ENCODE results near the gene CASQ2.
"Not testable (repeated sequence)": the region's sequence is repeated elsewhere in the genome, so short reads cannot be mapped to it uniquely, and the experiment has no call there.

CASQ2 gene

DNA sequence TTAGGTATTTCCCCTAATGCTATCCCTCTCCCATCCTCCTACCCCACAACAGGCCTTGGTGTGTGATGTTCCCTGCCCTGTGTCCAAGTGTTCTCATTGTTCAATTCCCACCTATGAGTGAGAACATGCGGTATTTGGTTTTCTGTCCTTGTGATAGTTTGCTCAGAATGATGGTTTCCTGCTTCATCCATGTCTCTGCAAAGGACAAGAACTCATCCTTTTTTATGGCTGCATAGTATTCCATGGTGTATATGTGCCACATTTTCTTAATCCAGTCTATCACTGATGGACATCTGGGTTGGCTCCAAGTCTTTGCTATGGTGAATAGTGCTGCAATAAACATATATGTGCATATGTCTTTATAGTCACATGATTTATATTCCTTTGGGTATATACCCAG lies 10.6 kb upstream of the CASQ2 start:
- H3K4me1 ChIP-seq (ENCODE audit: control insufficient read depth, insufficient read depth, low read length); H3K4me3 ChIP-seq (ENCODE audit: low read depth, low read length); H3K9me3 ChIP-seq (ENCODE audit: control insufficient read depth, insufficient read depth, low read length); H3K27me3 ChIP-seq (ENCODE audit: control insufficient read depth, insufficient read depth, low read length); H3K36me3 ChIP-seq (ENCODE audit: control insufficient read depth, insufficient read depth, low read length); H3K9ac ChIP-seq (ENCODE audit: low read depth, low read length): not testable (repeated sequence)

DNA sequence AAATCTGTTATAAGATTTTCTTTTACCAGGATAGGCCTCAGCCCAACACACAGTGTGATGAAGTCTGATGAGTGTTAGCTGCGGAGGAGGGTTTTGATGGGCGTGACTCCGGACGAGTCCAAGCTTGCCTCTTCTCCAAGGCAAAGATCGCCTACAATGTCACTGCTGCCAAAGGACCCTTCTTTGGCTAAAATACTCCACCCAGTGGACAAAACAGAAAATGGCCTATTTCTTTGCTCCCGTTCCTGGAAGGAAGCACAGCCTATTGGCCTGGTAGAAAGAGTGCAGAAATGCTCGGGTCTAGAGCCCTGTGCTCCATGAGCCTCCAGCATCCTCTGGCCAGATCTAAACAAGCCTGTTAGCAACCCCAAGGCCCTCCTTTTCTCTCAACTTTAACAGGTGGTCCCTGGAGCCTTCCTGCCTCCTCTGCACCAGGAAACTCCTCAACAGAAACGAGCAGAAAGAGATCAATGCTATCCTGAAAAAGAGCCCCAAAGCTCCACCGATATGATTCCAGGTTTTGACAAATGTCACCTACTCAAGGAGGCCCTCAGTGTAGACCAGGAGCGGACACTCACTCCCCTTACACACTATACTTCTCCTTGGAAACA lies 3.4 kb upstream of the CASQ2 start:
- Histone ChIP-seq H3K27me3 (ENCODE audit: control insufficient read depth, insufficient read depth, low read length) (no peaks in the 10 kb centered on the region), H3K4me3 (ENCODE audit: low read depth, low read length) (no peak overlapping the region), H3K4me1 (ENCODE audit: control insufficient read depth, insufficient read depth, low read length) (no peaks in the 10 kb centered on the region), H3K36me3 (ENCODE audit: control insufficient read depth, insufficient read depth, low read length) (no peaks in the 10 kb centered on the region), H3K9me3 (ENCODE audit: control insufficient read depth, insufficient read depth, low read length) (no peaks in the 10 kb centered on the region), H3K9ac (ENCODE audit: low read depth, low read length) (no peak overlapping the region)

GRCh38 chr1:115771094-115771846 lies 2.8 kb upstream of the CASQ2 start:
- H3K36me3 ChIP-seq (ENCODE audit: control insufficient read depth, insufficient read depth, low read length) = no peaks in the 10 kb centered on the region
- H3K4me1 ChIP-seq (ENCODE audit: control insufficient read depth, insufficient read depth, low read length) = no peaks in the 10 kb centered on the region
- H3K27me3 ChIP-seq (ENCODE audit: control insufficient read depth, insufficient read depth, low read length) = no peaks in the 10 kb centered on the region
- no peaks in the 10 kb centered on the region for H3K9me3 ChIP-seq (ENCODE audit: control insufficient read depth, insufficient read depth, low read length)
- no peak overlapping the region for H3K9ac ChIP-seq (ENCODE audit: low read depth, low read length)
- no peak overlapping the region for H3K4me3 ChIP-seq (ENCODE audit: low read depth, low read length)

GRCh38 chr1:115767403-115767802 lies 1.1 kb downstream of the CASQ2 start:
- Histone ChIP-seq H3K9ac (ENCODE audit: low read depth, low read length) (no peak overlapping the region), H3K36me3 (ENCODE audit: control insufficient read depth, insufficient read depth, low read length) (no peaks in the 10 kb centered on the region), H3K9me3 (ENCODE audit: control insufficient read depth, insufficient read depth, low read length) (no peaks in the 10 kb centered on the region), H3K4me3 (ENCODE audit: low read depth, low read length) (no peak overlapping the region), H3K27me3 (ENCODE audit: control insufficient read depth, insufficient read depth, low read length) (no peaks in the 10 kb centered on the region), H3K4me1 (ENCODE audit: control insufficient read depth, insufficient read depth, low read length) (no peaks in the 10 kb centered on the region)

- Histone ChIP-seq H3K4me3 (ENCODE audit: low read depth, low read length) (no peak overlapping the region), H3K9me3 (ENCODE audit: control insufficient read depth, insufficient read depth, low read length) (no peaks in the 10 kb centered on the region), H3K27me3 (ENCODE audit: control insufficient read depth, insufficient read depth, low read length) (no peaks in the 10 kb centered on the region), H3K36me3 (ENCODE audit: control insufficient read depth, insufficient read depth, low read length) (no peaks in the 10 kb centered on the region), H3K4me1 (ENCODE audit: control insufficient read depth, insufficient read depth, low read length) (no peaks in the 10 kb centered on the region), H3K9ac (ENCODE audit: low read depth, low read length) (no peak overlapping the region)
Measured at GRCh38 chr1:115765091-115765490, 3.4 kb downstream of the CASQ2 start.

GRCh38 chr1:115764541-115764940 lies 4.0 kb downstream of the CASQ2 start:
- no peak overlapping the region for H3K4me3 ChIP-seq (ENCODE audit: low read depth, low read length)
- no peaks in the 10 kb centered on the region for H3K9me3 ChIP-seq (ENCODE audit: control insufficient read depth, insufficient read depth, low read length)
- no peak overlapping the region for H3K9ac ChIP-seq (ENCODE audit: low read depth, low read length)
- H3K4me1 ChIP-seq (ENCODE audit: control insufficient read depth, insufficient read depth, low read length) = no peaks in the 10 kb centered on the region
- no peaks in the 10 kb centered on the region for H3K27me3 ChIP-seq (ENCODE audit: control insufficient read depth, insufficient read depth, low read length)
- H3K36me3 ChIP-seq (ENCODE audit: control insufficient read depth, insufficient read depth, low read length) = no peaks in the 10 kb centered on the region

GRCh38 chr1:115762779-115763178 lies 5.7 kb downstream of the CASQ2 start:
- H3K27me3 ChIP-seq (ENCODE audit: control insufficient read depth, insufficient read depth, low read length) = no peaks in the 10 kb centered on the region
- no peaks in the 10 kb centered on the region for H3K36me3 ChIP-seq (ENCODE audit: control insufficient read depth, insufficient read depth, low read length)
- H3K4me1 ChIP-seq (ENCODE audit: control insufficient read depth, insufficient read depth, low read length) = no peaks in the 10 kb centered on the region
- no peak overlapping the region for H3K4me3 ChIP-seq (ENCODE audit: low read depth, low read length)
- H3K9ac ChIP-seq (ENCODE audit: low read depth, low read length) = no peak overlapping the region
- no peaks in the 10 kb centered on the region for H3K9me3 ChIP-seq (ENCODE audit: control insufficient read depth, insufficient read depth, low read length)

DNA sequence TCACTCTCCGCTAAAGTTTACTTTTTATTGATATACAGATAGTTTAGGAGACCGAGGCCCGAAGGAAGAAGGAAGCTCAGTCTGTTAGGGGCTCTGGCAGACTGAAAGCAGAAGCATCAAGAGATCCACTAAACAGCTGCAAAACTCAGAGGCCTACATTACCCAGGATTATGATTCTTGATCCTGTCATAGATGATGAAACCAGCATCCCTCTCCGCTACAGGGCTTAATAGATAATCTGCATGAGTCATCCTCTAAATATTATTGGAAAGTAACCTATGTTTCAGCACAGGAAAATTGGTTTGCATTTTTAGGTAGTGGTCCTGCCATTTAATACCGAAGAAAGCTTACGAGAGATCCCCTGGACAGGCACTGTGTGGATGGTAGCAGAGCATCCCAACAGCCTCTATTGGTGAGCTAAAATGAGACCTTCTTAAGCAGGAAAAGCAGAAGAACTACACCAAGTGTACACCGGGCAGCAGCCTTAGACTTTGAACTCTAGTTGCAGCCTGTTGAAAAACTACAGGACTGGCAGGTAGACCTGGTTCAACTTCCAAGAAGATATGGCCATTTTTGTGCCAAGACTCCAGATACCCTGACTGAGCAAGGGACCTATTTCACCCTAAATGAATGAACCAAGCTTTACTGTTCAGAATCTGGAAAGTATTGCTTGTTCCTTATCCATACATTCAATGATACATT lies 6.8 kb downstream of the CASQ2 start:
- Histone ChIP-seq H3K4me1 (ENCODE audit: control insufficient read depth, insufficient read depth, low read length) (no peaks in the 10 kb centered on the region), H3K9me3 (ENCODE audit: control insufficient read depth, insufficient read depth, low read length) (no peaks in the 10 kb centered on the region)

GRCh38 chr1:115757856-115758255 lies 10.7 kb downstream of the CASQ2 start:
- H3K4me1 ChIP-seq (ENCODE audit: control insufficient read depth, insufficient read depth, low read length) = no peaks in the 10 kb centered on the region

More for the DNA sequence above, 6.8 kb downstream of the CASQ2 start:
- Histone ChIP-seq H3K36me3 (ENCODE audit: control insufficient read depth, insufficient read depth, low read length) (no peaks in the 10 kb centered on the region), H3K9ac (ENCODE audit: low read depth, low read length) (no peak overlapping the region), H3K27me3 (ENCODE audit: control insufficient read depth, insufficient read depth, low read length) (no peaks in the 10 kb centered on the region), H3K4me3 (ENCODE audit: low read depth, low read length) (no peak overlapping the region)

DNA sequence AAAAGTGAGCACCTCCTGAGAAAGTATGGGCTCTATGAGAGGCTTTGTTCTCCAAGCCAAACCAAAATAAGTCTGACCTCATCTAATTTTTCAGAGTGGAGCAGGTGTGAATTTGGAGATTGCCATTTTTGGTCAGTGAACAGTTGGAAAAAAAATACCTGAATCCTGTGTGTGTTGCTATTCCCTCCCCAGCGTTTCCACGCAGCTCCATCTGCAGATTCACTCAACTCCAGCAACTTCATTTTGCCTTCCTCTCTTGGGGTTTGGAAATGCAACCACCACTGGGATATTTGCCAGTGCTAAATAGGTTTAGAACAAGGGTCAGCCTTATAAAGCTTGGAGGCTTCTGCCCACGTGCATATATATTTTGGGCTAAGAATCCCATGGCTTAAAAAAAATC lies 11.2 kb downstream of the CASQ2 start:
- Histone ChIP-seq H3K36me3 (ENCODE audit: control insufficient read depth, insufficient read depth, low read length) (no peaks in the 10 kb centered on the region), H3K27me3 (ENCODE audit: control insufficient read depth, insufficient read depth, low read length) (no peaks in the 10 kb centered on the region), H3K9me3 (ENCODE audit: control insufficient read depth, insufficient read depth, low read length) (no peaks in the 10 kb centered on the region), H3K4me1 (ENCODE audit: control insufficient read depth, insufficient read depth, low read length) (no peaks in the 10 kb centered on the region), H3K9ac (ENCODE audit: low read depth, low read length) (no peak overlapping the region), H3K4me3 (ENCODE audit: low read depth, low read length) (no peak overlapping the region)

More at GRCh38 chr1:115757856-115758255, 10.7 kb downstream of the CASQ2 start:
- Histone ChIP-seq H3K4me3 (ENCODE audit: low read depth, low read length) (no peak overlapping the region), H3K27me3 (ENCODE audit: control insufficient read depth, insufficient read depth, low read length) (no peaks in the 10 kb centered on the region), H3K9me3 (ENCODE audit: control insufficient read depth, insufficient read depth, low read length) (no peaks in the 10 kb centered on the region), H3K9ac (ENCODE audit: low read depth, low read length) (no peak overlapping the region), H3K36me3 (ENCODE audit: control insufficient read depth, insufficient read depth, low read length) (no peaks in the 10 kb centered on the region)

DNA sequence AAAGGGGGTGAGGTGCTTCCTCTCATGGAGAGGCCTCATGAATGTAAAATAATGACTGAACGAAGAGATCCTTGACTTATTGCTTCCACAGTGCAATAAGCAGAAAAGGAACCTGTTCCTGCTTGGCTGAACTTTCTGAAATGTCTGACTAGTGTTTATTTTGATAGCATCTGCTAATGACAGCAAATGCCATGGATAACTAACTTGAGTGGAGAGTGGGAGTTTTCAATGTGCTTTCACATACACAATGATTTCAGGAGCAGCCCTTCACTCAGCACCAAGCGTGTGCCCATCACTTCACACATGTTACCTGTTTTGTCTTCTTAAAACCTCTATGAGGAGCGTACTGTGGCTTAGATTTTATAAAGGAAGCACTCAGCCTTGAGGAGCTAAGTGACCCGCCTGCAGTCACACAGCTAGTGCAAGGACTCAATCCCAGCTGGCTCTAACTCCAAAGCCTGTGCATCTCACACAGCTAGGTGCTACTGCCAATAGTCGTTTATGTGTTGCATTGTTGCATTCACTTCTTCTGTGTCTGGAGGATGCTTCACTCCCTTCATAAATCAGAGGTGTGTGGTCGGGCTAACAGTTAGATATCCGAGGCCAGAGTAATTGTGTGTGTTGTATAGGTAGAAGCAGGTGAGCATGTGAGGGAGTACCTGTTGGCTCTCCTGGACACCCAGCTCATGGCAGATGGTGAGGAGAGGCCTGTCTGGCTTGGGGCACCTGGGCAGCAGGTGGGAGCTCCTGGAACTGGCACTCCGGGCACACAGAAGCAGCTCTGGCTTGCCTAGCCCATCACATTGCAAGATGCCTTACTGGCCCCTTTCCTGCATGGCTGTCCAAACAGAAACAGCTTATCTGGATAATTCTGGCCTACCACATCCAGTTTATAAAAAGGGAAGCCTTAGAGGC lies 12.8 kb downstream of the CASQ2 start:
- no peaks in the 10 kb centered on the region for H3K9me3 ChIP-seq (ENCODE audit: control insufficient read depth, insufficient read depth, low read length)
- no peaks in the 10 kb centered on the region for H3K4me1 ChIP-seq (ENCODE audit: control insufficient read depth, insufficient read depth, low read length)
- H3K9ac ChIP-seq (ENCODE audit: low read depth, low read length) = no peak overlapping the region
- no peak overlapping the region for H3K4me3 ChIP-seq (ENCODE audit: low read depth, low read length)
- no peaks in the 10 kb centered on the region for H3K27me3 ChIP-seq (ENCODE audit: control insufficient read depth, insufficient read depth, low read length)
- H3K36me3 ChIP-seq (ENCODE audit: control insufficient read depth, insufficient read depth, low read length) = no peaks in the 10 kb centered on the region

Data from iPS-15b (cell line).